ENCODE data around the gene BMP10. TPM values are rescaled to one million over a fixed set of nuclear protein-coding genes. Genes with fewer than 3 reads are reported as not detected.

BMP10 gene
- total and polyA plus RNA-seq, 10 of the 15 experiments (the other 5 are each of a cell fraction or from before 2014, with no cell fraction given): 0.04 TPM; not detected in 9

DNA sequence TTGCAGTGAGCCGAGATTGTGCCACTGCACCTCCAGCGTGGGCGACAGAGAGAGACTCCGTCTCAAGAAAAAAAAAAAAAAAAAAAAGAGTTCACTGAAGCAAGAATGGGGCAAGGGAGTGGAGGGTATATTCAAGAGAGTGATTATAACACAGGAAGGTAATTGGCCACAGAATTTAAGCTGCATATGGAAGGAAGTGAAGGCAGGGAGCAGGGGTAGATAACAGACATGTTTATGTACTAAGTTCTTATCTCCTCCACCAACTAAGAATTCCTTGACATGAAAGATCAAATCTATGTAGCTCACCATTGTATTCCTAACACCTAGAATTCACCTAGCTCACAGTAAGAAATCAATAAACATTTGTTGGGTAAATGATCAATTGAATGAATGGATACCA lies 44.2 kb upstream of the BMP10 start (continued):
- TF ChIP-seq NR2C1 (IDR thresholded peaks at IDR 0.05) (no peak), SMAD5 (IDR thresholded peaks at IDR 0.05; ENCODE audit: low read depth) (no peak), MXI1 (IDR thresholded peaks at IDR 0.05; ENCODE audit: low read depth, low read length) (no peak), POLR2AphosphoS5 (IDR thresholded peaks at IDR 0.05; ENCODE audit: low read length) (no peak), RAD21 (IDR thresholded peaks at IDR 0.05; ENCODE audit: insufficient read depth, low read depth, low read length) (no peak), JUND (IDR thresholded peaks at IDR 0.05; ENCODE audit: low read depth, low read length) (no peak), ZNF384 (IDR thresholded peaks at IDR 0.05; ENCODE audit: borderline replicate concordance, low read depth, low read length) (no peak)
- TF ChIP-seq, protein P1, sequence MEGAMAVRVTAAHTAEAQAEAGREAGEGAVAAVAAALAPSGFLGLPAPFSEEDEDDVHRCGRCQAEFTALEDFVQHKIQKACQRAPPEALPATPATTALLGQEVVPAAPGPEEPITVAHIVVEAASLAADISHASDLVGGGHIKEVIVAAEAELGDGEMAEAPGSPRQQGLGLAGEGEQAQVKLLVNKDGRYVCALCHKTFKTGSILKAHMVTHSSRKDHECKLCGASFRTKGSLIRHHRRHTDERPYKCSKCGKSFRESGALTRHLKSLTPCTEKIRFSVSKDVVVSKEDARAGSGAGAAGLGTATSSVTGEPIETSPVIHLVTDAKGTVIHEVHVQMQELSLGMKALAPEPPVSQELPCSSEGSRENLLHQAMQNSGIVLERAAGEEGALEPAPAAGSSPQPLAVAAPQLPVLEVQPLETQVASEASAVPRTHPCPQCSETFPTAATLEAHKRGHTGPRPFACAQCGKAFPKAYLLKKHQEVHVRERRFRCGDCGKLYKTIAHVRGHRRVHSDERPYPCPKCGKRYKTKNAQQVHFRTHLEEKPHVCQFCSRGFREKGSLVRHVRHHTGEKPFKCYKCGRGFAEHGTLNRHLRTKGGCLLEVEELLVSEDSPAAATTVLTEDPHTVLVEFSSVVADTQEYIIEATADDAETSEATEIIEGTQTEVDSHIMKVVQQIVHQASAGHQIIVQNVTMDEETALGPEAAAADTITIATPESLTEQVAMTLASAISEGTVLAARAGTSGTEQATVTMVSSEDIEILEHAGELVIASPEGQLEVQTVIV (IDR thresholded peaks at IDR 0.05; ENCODE audit: borderline replicate concordance, partially characterized antibody): no peak

DNA sequence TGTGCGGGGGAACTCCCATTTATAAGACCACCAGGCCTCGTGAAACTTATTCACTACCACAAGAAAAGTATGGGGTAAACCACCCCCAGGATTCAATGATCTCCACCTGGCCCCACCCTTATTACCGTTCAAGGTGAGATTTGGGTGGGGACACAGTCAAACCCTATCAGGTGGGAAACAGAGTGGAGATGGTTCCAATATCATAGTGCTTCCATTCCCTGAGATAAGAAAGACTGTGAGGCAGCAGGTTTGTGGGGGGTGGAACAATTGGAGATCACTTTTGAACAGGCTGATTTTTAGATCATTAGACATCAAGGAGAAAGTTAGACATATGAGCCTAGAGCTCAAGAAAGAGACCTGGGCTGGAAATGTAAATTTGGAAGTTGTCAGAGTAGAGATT lies 42.2 kb upstream of the BMP10 start:
- 88% methylated on average over 3 of the region's 3 CpGs for WGBS (ENCODE audit: insufficient coverage, insufficient replicate concordance, low lambda C conversion rate, missing lambda C conversion rate)
- Histone ChIP-seq H2AFZ (ENCODE audit: control insufficient read depth, low read depth, low read length) (no peak overlapping the region), H3K4me1 (ENCODE audit: control insufficient read depth, insufficient read depth, low read length) (peaks cover 7% of the 10 kb centered on the region), H3K27me3 (replicated peaks in 1 of 2; ENCODE audit: control insufficient read depth in 2 of 2, insufficient read depth in 2 of 2, low read length in 1 of 2) (no peaks in the 10 kb centered on the region; a peak in 1 of 4 replicates), H3K9ac (ENCODE audit: control insufficient read depth, insufficient read depth, low read length) (no peak overlapping the region), H3K27ac (ENCODE audit: control insufficient read depth, insufficient read depth) (no peak overlapping the region), H3K4me2 (ENCODE audit: control insufficient read depth, insufficient read depth) (no peak overlapping the region), H3K36me3 (ENCODE audit: control insufficient read depth in 2 of 2, insufficient read depth in 2 of 2, low read length in 1 of 2) (no peaks in the 10 kb centered on the region), H3K9me3 (replicated peaks; ENCODE audit: control insufficient read depth, insufficient read depth, low read length) (no peaks in the 10 kb centered on the region; the same call in 2 of the 3 replicates), H3K4me3 (no peak overlapping the region), H3K79me2 (ENCODE audit: control insufficient read depth, insufficient read depth, low read length) (no peaks in the 10 kb centered on the region), H4K20me1 (ENCODE audit: control insufficient read depth, insufficient read depth) (no peaks in the 10 kb centered on the region)
- ChIA-PET SMC1A (ENCODE audit: uncharacterized antibody, unreplicated experiment) (interaction anchor here (0.6 kb wide), 1 partner anchor 449 kb away, joined by 3 read pairs; no protein-coding TSS in a partner anchor), POLR2A (no interaction called here), RAD21 (ENCODE audit: unreplicated experiment) (interaction anchor here (1.0 to 1.1 kb wide), 2 partner anchors 161 to 425 kb away, joined by 3 read pairs; no protein-coding TSS in a partner anchor), CTCF (no interaction called here)
- in situ Hi-C loops (cut with MboI) (no loop called here), intact Hi-C loops (cut with micrococcal nuclease; ENCODE audit: unreplicated experiment) (no loop called here)
- DNase-seq (ENCODE audit: low read depth, low spot score) (no peak), ATAC-seq (no peak), FAIRE-seq (no peak)
- no peak for TF ChIP-seq SRF (IDR thresholded peaks at IDR 0.05; ENCODE audit: low read depth in 2 of 2, low read length in 2 of 2)
- TF ChIP-seq CBX3 (IDR thresholded peaks at IDR 0.05; ENCODE audit: borderline replicate concordance, low read depth): no peak
- TF ChIP-seq, protein P2, sequence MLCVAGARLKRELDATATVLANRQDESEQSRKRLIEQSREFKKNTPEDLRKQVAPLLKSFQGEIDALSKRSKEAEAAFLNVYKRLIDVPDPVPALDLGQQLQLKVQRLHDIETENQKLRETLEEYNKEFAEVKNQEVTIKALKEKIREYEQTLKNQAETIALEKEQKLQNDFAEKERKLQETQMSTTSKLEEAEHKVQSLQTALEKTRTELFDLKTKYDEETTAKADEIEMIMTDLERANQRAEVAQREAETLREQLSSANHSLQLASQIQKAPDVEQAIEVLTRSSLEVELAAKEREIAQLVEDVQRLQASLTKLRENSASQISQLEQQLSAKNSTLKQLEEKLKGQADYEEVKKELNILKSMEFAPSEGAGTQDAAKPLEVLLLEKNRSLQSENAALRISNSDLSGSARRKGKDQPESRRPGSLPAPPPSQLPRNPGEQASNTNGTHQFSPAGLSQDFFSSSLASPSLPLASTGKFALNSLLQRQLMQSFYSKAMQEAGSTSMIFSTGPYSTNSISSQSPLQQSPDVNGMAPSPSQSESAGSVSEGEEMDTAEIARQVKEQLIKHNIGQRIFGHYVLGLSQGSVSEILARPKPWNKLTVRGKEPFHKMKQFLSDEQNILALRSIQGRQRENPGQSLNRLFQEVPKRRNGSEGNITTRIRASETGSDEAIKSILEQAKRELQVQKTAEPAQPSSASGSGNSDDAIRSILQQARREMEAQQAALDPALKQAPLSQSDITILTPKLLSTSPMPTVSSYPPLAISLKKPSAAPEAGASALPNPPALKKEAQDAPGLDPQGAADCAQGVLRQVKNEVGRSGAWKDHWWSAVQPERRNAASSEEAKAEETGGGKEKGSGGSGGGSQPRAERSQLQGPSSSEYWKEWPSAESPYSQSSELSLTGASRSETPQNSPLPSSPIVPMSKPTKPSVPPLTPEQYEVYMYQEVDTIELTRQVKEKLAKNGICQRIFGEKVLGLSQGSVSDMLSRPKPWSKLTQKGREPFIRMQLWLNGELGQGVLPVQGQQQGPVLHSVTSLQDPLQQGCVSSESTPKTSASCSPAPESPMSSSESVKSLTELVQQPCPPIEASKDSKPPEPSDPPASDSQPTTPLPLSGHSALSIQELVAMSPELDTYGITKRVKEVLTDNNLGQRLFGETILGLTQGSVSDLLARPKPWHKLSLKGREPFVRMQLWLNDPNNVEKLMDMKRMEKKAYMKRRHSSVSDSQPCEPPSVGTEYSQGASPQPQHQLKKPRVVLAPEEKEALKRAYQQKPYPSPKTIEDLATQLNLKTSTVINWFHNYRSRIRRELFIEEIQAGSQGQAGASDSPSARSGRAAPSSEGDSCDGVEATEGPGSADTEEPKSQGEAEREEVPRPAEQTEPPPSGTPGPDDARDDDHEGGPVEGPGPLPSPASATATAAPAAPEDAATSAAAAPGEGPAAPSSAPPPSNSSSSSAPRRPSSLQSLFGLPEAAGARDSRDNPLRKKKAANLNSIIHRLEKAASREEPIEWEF (IDR thresholded peaks at IDR 0.05; ENCODE audit: insufficient replicate concordance, low read depth, low read length): no peak
- no peak for TF ChIP-seq WRNIP1 (IDR thresholded peaks at IDR 0.05; ENCODE audit: borderline replicate concordance, low read depth, low read length)
- no peak for TF ChIP-seq SREBF1 (IDR thresholded peaks at IDR 0.05; ENCODE audit: low read length)
- TF ChIP-seq ZNF274 (IDR thresholded peaks at IDR 0.05; ENCODE audit: insufficient read depth, insufficient read length): no peak
- TF ChIP-seq FOXM1 (IDR thresholded peaks at IDR 0.05; ENCODE audit: low read depth, low read length): no peak
- no peak for TF ChIP-seq FOXK2 (IDR thresholded peaks at IDR 0.05)
- no peak for TF ChIP-seq POLR2AphosphoS5 (IDR thresholded peaks at IDR 0.05; ENCODE audit: low read length)
- TF ChIP-seq KAT2A (conservative IDR thresholded peaks at IDR 0.05; ENCODE audit: control insufficient read depth, low read depth, low read length): no peak
- BruUV-seq (replicated peaks): no TSS peak

All from GM12878 (cell line).